Calu3 (cell line): ENCODE measurements around the gene HDAC4. TPM values are rescaled to one million over a fixed set of nuclear protein-coding genes. Genes with fewer than 3 reads are reported as not detected.

ENCODE experiments used
- BruUV-seq: library from RNA; stranded (reverse); fragments of 400-500 nt; replicated peaks from 2 replicates; lab custom pipeline; 2021; lab: Mats Ljungman, UMichigan
- CTCF ChIA-PET: fragments of 300-600 bp; sonication (Branson Sonifier 250); formaldehyde crosslinking; loops from one replicate; lab custom pipeline; 2022; ENCODE audit warnings: antibody characterized with exemption; lab: Charles Lee
- DNase-seq: peaks from one replicate; pipeline ENCODE4 v3.0.0; 2022
- H3K27ac Mint-ChIP-seq: one replicate; pipeline ENCODE4 v1.8.0; 2022; ENCODE audit warnings: mixed read lengths; ENCODE audit not compliant: unreplicated experiment
- H3K27me3 Mint-ChIP-seq: one replicate; pipeline ENCODE4 v1.8.0; 2022; ENCODE audit warnings: mixed read lengths; ENCODE audit not compliant: unreplicated experiment
- H3K36me3 Mint-ChIP-seq: one replicate; pipeline ENCODE4 v1.8.0; 2022; ENCODE audit warnings: mild to moderate bottlenecking, moderate library complexity, mixed read lengths; ENCODE audit not compliant: insufficient read depth, unreplicated experiment
- H3K4me1 Mint-ChIP-seq: one replicate; pipeline ENCODE4 v1.8.0; 2022; ENCODE audit warnings: mild to moderate bottlenecking, low read depth, mixed read lengths; ENCODE audit not compliant: unreplicated experiment
- H3K4me3 Mint-ChIP-seq: one replicate; pipeline ENCODE4 v1.8.0; 2022; ENCODE audit warnings: mild to moderate bottlenecking, low read depth, moderate library complexity, mixed read lengths; ENCODE audit not compliant: unreplicated experiment
- H3K9me3 Mint-ChIP-seq: one replicate; pipeline ENCODE4 v1.8.0; 2022; ENCODE audit warnings: low read depth, mixed read lengths; ENCODE audit not compliant: unreplicated experiment
- CTCF ChIP-seq: fragments of 200-600 bp; IDR thresholded peaks from one replicate; pipeline ENCODE4 v1.8.0; 2022; ENCODE audit warnings: antibody characterized with exemption; ENCODE audit not compliant: unreplicated experiment
- intact Hi-C: fragments of 100-400 bp; cut with micrococcal nuclease; formaldehyde crosslinking; loops from one replicate; pipeline ENCODE4 v1.10.0; 2022; ENCODE audit not compliant: unreplicated experiment
- total RNA-seq: library from RNA; stranded (reverse); gene quantifications from 2 replicates; pipeline ENCODE4 v1.2.3, GENCODE V29; 2022

HDAC4 gene
- total RNA-seq, 1 experiment from 2014 or later, result 39.6 TPM

GRCh38 chr2:239203443-239204135 is 197.2 kb downstream of the HDAC4 start:
- no peaks in the 10 kb centered on the region for H3K9me3 Mint-ChIP-seq
- H3K4me1 Mint-ChIP-seq, result peaks cover 6% of the 10 kb centered on the region
- no TSS peak for BruUV-seq
- no peaks in the 10 kb centered on the region for H3K36me3 Mint-ChIP-seq
- intact Hi-C loops, result no loop called here
- H3K27ac Mint-ChIP-seq, result no peak overlapping the region
- CTCF ChIA-PET, result no interaction called here
- no peak for TF ChIP-seq CTCF
- no peaks in the 10 kb centered on the region for H3K27me3 Mint-ChIP-seq
- DNase-seq, result no peak
- no peak overlapping the region for H3K4me3 Mint-ChIP-seq

- H3K27me3 Mint-ChIP-seq, result no peaks in the 10 kb centered on the region
These were observed 198.0 kb downstream of the HDAC4 start for GRCh38 chr2:239202836-239203235.

GRCh38 chr2:239202343-239202742 is 198.5 kb downstream of the HDAC4 start:
- no peaks in the 10 kb centered on the region for H3K9me3 Mint-ChIP-seq
- no peaks in the 10 kb centered on the region for H3K36me3 Mint-ChIP-seq
- H3K4me1 Mint-ChIP-seq, result no peaks in the 10 kb centered on the region
- no peak for TF ChIP-seq CTCF
- intact Hi-C loops, result no loop called here
- DNase-seq, result no peak
- no peak overlapping the region for H3K27ac Mint-ChIP-seq
- H3K4me3 Mint-ChIP-seq, result no peak overlapping the region
- CTCF ChIA-PET, result no interaction called here
- H3K27me3 Mint-ChIP-seq, result no peaks in the 10 kb centered on the region
- no TSS peak for BruUV-seq

More at GRCh38 chr2:239202836-239203235, 198.0 kb downstream of the HDAC4 start:
- Mint-ChIP-seq H3K4me3 (no peak overlapping the region), H3K36me3 (no peaks in the 10 kb centered on the region), H3K9me3 (no peaks in the 10 kb centered on the region), H3K4me1 (no peaks in the 10 kb centered on the region), H3K27ac (no peak overlapping the region)
- CTCF ChIA-PET, result no interaction called here
- no TSS peak for BruUV-seq
- no peak for TF ChIP-seq CTCF
- DNase-seq, result no peak
- intact Hi-C loops, result no loop called here

- CTCF ChIA-PET, result no interaction called here
- no peak for TF ChIP-seq CTCF
- DNase-seq, result no peak
- Mint-ChIP-seq H3K27me3 (no peaks in the 10 kb centered on the region), H3K4me1 (no peaks in the 10 kb centered on the region), H3K9me3 (no peaks in the 10 kb centered on the region), H3K4me3 (no peak overlapping the region), H3K27ac (no peak overlapping the region), H3K36me3 (no peaks in the 10 kb centered on the region)
- no TSS peak for BruUV-seq
- intact Hi-C loops, result no loop called here
These were observed 198.9 kb downstream of the HDAC4 start for GRCh38 chr2:239201884-239202283.
